Osteocyte (in vitro differentiated cells): ENCODE data around the gene IGHMBP2. TPM values are rescaled to one million over a fixed set of nuclear protein-coding genes. Genes with fewer than 3 reads are reported as not detected.
A peak's percentile ranks its signal among the peaks of the same experiment; 100 is the strongest.
"Not testable (repeated sequence)": the region's sequence is repeated elsewhere in the genome, so short reads cannot be mapped to it uniquely, and the experiment has no call there.

Experiments
- DNase-seq: peaks from one replicate; pipeline ENCODE4 v3.0.0; 2021; ENCODE audit warnings: mixed read lengths; ENCODE audit not compliant: unreplicated experiment; ENCODE audit errors: extremely low spot score
- H3K27ac Mint-ChIP-seq: one replicate; pipeline ENCODE4 v1.8.0; 2021; ENCODE audit warnings: mild to moderate bottlenecking, mixed read lengths; ENCODE audit not compliant: unreplicated experiment
- H3K27me3 Mint-ChIP-seq: one replicate; pipeline ENCODE4 v1.8.0; 2021; ENCODE audit warnings: mixed read lengths; ENCODE audit not compliant: unreplicated experiment
- H3K36me3 Mint-ChIP-seq: one replicate; pipeline ENCODE4 v1.8.0; 2021; ENCODE audit warnings: mixed read lengths; ENCODE audit not compliant: unreplicated experiment
- H3K4me1 Mint-ChIP-seq: one replicate; pipeline ENCODE4 v1.8.0; 2021; ENCODE audit warnings: mixed read lengths; ENCODE audit not compliant: unreplicated experiment
- H3K4me3 Mint-ChIP-seq: one replicate; pipeline ENCODE4 v1.8.0; 2021; ENCODE audit warnings: mild to moderate bottlenecking, moderate library complexity, mixed read lengths; ENCODE audit not compliant: unreplicated experiment
- H3K9me3 Mint-ChIP-seq: one replicate; pipeline ENCODE4 v1.8.0; 2021; ENCODE audit warnings: mixed read lengths; ENCODE audit not compliant: unreplicated experiment
- total RNA-seq: library from RNA; stranded (reverse); gene quantifications from 2 replicates; pipeline ENCODE4 v1.2.1, GENCODE V29; 2021
- TF ChIP-seq, protein P1 (sequence below): fragments of 200-600 bp; sonication (generic); IDR thresholded peaks from 2 replicates; pipeline ENCODE4 v1.5.0; 2021; ENCODE audit warnings: antibody characterized with exemption, mild to moderate bottlenecking, moderate library complexity

Gene IGHMBP2
- total RNA-seq, 1 donor from 2014 or later = 30.5 TPM

DNA sequence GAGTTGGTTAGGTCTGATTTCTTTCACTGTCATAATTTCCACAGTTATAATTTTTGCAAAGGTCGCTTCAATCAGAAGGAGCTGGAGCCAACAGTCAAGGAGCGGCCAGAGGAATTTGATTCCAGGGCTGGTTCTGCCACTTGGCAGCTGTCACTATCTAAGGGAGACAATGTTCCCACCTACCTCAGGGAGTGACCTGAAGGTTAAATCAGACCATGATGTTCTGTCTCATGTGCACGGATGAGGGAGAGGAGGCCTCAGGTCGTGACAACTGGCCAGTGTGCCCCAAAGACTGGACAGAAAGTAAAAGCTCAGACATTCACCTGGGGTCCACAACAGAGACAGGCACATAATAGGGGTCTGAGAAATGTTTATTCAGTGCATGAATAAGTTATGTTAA, 69.5 kb downstream of the IGHMBP2 start:
- Mint-ChIP-seq H3K9me3 (no peaks in the 10 kb centered on the region), H3K36me3 (no peaks in the 10 kb centered on the region), H3K27ac (no peak overlapping the region), H3K4me1 (peaks cover 7% of the 10 kb centered on the region), H3K27me3 (peaks cover 47% of the 10 kb centered on the region), H3K4me3 (no peak overlapping the region)
- TF ChIP-seq, protein P1, sequence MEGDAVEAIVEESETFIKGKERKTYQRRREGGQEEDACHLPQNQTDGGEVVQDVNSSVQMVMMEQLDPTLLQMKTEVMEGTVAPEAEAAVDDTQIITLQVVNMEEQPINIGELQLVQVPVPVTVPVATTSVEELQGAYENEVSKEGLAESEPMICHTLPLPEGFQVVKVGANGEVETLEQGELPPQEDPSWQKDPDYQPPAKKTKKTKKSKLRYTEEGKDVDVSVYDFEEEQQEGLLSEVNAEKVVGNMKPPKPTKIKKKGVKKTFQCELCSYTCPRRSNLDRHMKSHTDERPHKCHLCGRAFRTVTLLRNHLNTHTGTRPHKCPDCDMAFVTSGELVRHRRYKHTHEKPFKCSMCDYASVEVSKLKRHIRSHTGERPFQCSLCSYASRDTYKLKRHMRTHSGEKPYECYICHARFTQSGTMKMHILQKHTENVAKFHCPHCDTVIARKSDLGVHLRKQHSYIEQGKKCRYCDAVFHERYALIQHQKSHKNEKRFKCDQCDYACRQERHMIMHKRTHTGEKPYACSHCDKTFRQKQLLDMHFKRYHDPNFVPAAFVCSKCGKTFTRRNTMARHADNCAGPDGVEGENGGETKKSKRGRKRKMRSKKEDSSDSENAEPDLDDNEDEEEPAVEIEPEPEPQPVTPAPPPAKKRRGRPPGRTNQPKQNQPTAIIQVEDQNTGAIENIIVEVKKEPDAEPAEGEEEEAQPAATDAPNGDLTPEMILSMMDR = no peak
- peak; percentile 15 for DNase-seq

GRCh38 chr11:68973706-68974105, 70.0 kb downstream of the IGHMBP2 start:
- not testable (repeated sequence) for H3K4me3 Mint-ChIP-seq, H3K4me1 Mint-ChIP-seq, H3K9me3 Mint-ChIP-seq, H3K27ac Mint-ChIP-seq, H3K36me3 Mint-ChIP-seq
- H3K27me3 Mint-ChIP-seq = peaks cover 45% of the 10 kb centered on the region
- peak; percentile 56 for DNase-seq

- H3K27ac Mint-ChIP-seq = no peak overlapping the region
- H3K4me1 Mint-ChIP-seq = peaks cover 11% of the 10 kb centered on the region
- H3K27me3 Mint-ChIP-seq = peaks cover 44% of the 10 kb centered on the region
- H3K9me3 Mint-ChIP-seq = no peaks in the 10 kb centered on the region
- H3K36me3 Mint-ChIP-seq = no peaks in the 10 kb centered on the region
- TF ChIP-seq, protein P1 = no peak
- no peak overlapping the region for H3K4me3 Mint-ChIP-seq
- DNase-seq = peak; percentile 82
Measured at GRCh38 chr11:68974421-68975194, 70.9 kb downstream of the IGHMBP2 start.

DNA sequence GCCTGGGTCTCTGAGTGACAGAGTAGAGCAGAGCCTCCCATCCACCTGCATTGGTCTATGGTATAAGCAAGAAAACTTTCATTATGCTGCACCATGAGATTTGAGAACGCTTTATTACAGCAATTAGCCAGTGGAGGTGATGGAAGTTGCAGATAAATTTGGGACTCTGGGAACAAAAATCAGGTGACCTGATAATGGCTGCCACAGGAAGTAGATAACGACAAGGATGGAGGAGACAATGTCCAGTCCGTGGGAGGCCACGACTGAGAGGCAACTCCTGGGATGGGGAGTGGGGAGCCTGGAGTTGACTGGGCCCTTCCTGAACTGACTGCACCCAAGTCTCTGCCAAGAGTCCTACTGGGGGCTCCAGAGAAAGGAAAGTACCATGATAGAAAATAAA, 72.4 kb downstream of the IGHMBP2 start:
- TF ChIP-seq, protein P1 = no peak
- H3K27me3 Mint-ChIP-seq = peaks cover 37% of the 10 kb centered on the region

GRCh38 chr11:68976563-68976962, 72.9 kb downstream of the IGHMBP2 start:
- Mint-ChIP-seq H3K27me3 (peaks cover 36% of the 10 kb centered on the region), H3K27ac (no peak overlapping the region), H3K9me3 (no peaks in the 10 kb centered on the region), H3K4me3 (no peak overlapping the region), H3K4me1 (peaks cover 11% of the 10 kb centered on the region), H3K36me3 (no peaks in the 10 kb centered on the region)
- TF ChIP-seq, protein P1 = no peak
- DNase-seq = peak; percentile 73

More for the DNA sequence above, 72.4 kb downstream of the IGHMBP2 start:
- Mint-ChIP-seq H3K9me3 (no peaks in the 10 kb centered on the region), H3K27ac (no peak overlapping the region), H3K4me3 (no peak overlapping the region), H3K4me1 (peaks cover 11% of the 10 kb centered on the region), H3K36me3 (no peaks in the 10 kb centered on the region)
- DNase-seq = no peak
